Psoas muscle (tissue), 8 donors: ENCODE data around the gene MYO1D. TPM values are rescaled to one million over a fixed set of nuclear protein-coding genes. Genes with fewer than 3 reads are reported as not detected.

Experiments used
- ATAC-seq, 4 donors: fragments of 200-7000 bp; cut with Tn5 transposase; one replicate each; pipeline ENCODE4 v1.9.1; 2020; ENCODE audit warnings: moderate library complexity in 3 of 4, mild to moderate bottlenecking in 2 of 4
- DNase-seq, 2 donors: peaks; one replicate each; pipeline ENCODE4 v3.0.0-alpha.2; 2020
- H3K27ac ChIP-seq: fragments of 200-600 bp; one replicate; pipeline ENCODE4 v1.8.0; 2022
- H3K27me3 ChIP-seq, 3 donors: fragments of 200-600 bp in 1 of 3; one replicate each; pipeline versions ENCODE4 v1.6.1 to v1.8.0; 2013 to 2022; ENCODE audit warnings: low read length in 2 of 3, mild to moderate bottlenecking in 2 of 3, moderate library complexity in 1 of 3; ENCODE audit not compliant: insufficient read depth in 3 of 3
- H3K36me3 ChIP-seq, 2 donors: fragments of 200-600 bp in 1 of 2; one replicate each; pipeline versions ENCODE4 v1.6.1 to v1.8.0; 2013 to 2022; ENCODE audit warnings: low read depth in 1 of 2, mild to moderate bottlenecking in 1 of 2, moderate library complexity in 1 of 2; ENCODE audit not compliant: insufficient read depth in 1 of 2
- H3K4me1 ChIP-seq: fragments of 200-600 bp; one replicate; pipeline ENCODE4 v1.8.0; 2022
- H3K4me3 ChIP-seq: fragments of 200-600 bp; one replicate; pipeline ENCODE4 v1.8.0; 2022; ENCODE audit warnings: mild to moderate bottlenecking
- H3K9me3 ChIP-seq: fragments of 200-600 bp; one replicate; pipeline ENCODE4 v1.8.0; 2022
- CTCF ChIP-seq: fragments of 200-600 bp; IDR thresholded peaks from one replicate; pipeline ENCODE4 v1.8.0; 2022; ENCODE audit warnings: antibody characterized with exemption
- WGBS, 3 donors: extraction: QIAGEN DNeasy Blood & Tissue Kit; methylation state at CpG; one replicate each; pipeline versions ENCODE4 v1.1.6 to v1.1.7; 2013; 5-methylcytosine and 5-hydroxymethylcytosine counted together
- intact Hi-C, 2 donors: fragments of 100-400 bp; cut with DNase I; formaldehyde crosslinking; loops; one replicate each; pipeline versions ENCODE4 v1.11.0 to v1.14.2; 2022
- polyA plus RNA-seq, 3 donors: library from polyadenylated mRNA; stranded (reverse); fragments of 200-250 nt; gene quantifications; one replicate each; pipeline ENCODE4 v1.2.3, GENCODE V29; 2013
- total RNA-seq, 4 donors: library from RNA; stranded (reverse); fragmentation: NEBNext Ultra II Directional in 2 of 4; extraction: Animal tissue kit (Norgen Biotek cat#: 25700) in 2 of 4; gene quantifications; one replicate each; pipeline versions ENCODE4 v1.2.1 to v1.2.4, GENCODE V29; 2021 to 2023
- donor health status: healthy with polysubstance abuse.
- donor health status: DM: no; HTN: no; CAD: no; lungs with moderate emphysema.
- donor health status: Bipolar disorder and iron deficiency.
- donor health status: healthy.
- donor health status: DM: yes; HTN: yes; CAD: no.
- donor health status: DM: no; HTN: no; CAD: no.
- donor health status: DM: no; HTN: no; CAD: no.
- donor health status: DM: yes; HTN: yes; CAD: no.

Gene MYO1D
- total and polyA plus RNA-seq, 7 donors: 1.8 to 5.9 (median 4.1) TPM

GRCh38 chr17:32626379-32626791 is 250.5 kb downstream of the MYO1D start:
- Histone ChIP-seq H3K27me3 (peaks cover 0 to 7% (median 3%) of the 10 kb centered on the region in 3 donors), H3K9me3 (no peaks in the 10 kb centered on the region), H3K27ac (no peak overlapping the region), H3K4me1 (peaks cover 4% of the 10 kb centered on the region), H3K4me3 (no peak overlapping the region), H3K36me3 (no peaks in the 10 kb centered on the region)
- ATAC-seq (no peak), DNase-seq (no peak)
- intact Hi-C loops: no loop called here
- WGBS, 3 donors: 16 to 19% (median 17%) methylated on average over 6 of the region's 6 CpGs
- TF ChIP-seq CTCF: no peak

GRCh38 chr17:32625971-32626370 is 251.0 kb downstream of the MYO1D start:
- intact Hi-C loops: no loop called here
- TF ChIP-seq CTCF: no peak
- DNase-seq (no peak), ATAC-seq (no peak)
- no peak overlapping the region for H3K27ac ChIP-seq
- H3K27me3 ChIP-seq: peaks cover 0 to 7% (median 3%) of the 10 kb centered on the region in 3 donors
- no peak overlapping the region for H3K4me3 ChIP-seq
- peaks cover 4% of the 10 kb centered on the region for H3K4me1 ChIP-seq
- H3K36me3 ChIP-seq: no peaks in the 10 kb centered on the region
- no peaks in the 10 kb centered on the region for H3K9me3 ChIP-seq
- 33 to 40% (median 34%) methylated on average over 7 of the region's 7 CpGs for WGBS, 3 donors

- ATAC-seq: no peak
- no peak overlapping the region for H3K27ac ChIP-seq
- 62 to 74% (median 69%) methylated on average over 2 of the region's 2 CpGs for whole genome bisulfite sequencing, 3 donors
These were observed 253.7 kb downstream of the MYO1D start for GRCh38 chr17:32623196-32623595.

GRCh38 chr17:32622540-32622939 is 254.4 kb downstream of the MYO1D start:
- WGBS, 3 donors: 89 to 91% (median 89%) methylated on average over 4 of the region's 4 CpGs
- no peak for TF ChIP-seq CTCF
- peaks cover 0 to 6% (median 5%) of the 10 kb centered on the region in 3 donors for H3K27me3 ChIP-seq
- DNase-seq (no peak), ATAC-seq (no peak)
- H3K9me3 ChIP-seq: no peaks in the 10 kb centered on the region
- intact Hi-C loops: no loop called here
- no peaks in the 10 kb centered on the region for H3K4me1 ChIP-seq
- no peaks in the 10 kb centered on the region for H3K36me3 ChIP-seq
- H3K27ac ChIP-seq: no peak overlapping the region
- no peak overlapping the region for H3K4me3 ChIP-seq

More at GRCh38 chr17:32623196-32623595, 253.7 kb downstream of the MYO1D start:
- Histone ChIP-seq H3K36me3 (no peaks in the 10 kb centered on the region), H3K4me1 (peaks cover 2% of the 10 kb centered on the region), H3K4me3 (no peak overlapping the region), H3K9me3 (no peaks in the 10 kb centered on the region), H3K27me3 (peaks cover 0 to 7% (median 5%) of the 10 kb centered on the region in 3 donors)
- intact Hi-C loops: no loop called here
- no peak for DNase-seq
- TF ChIP-seq CTCF: no peak
